ENCODE data around the gene RIC3.

RIC3 gene

DNA sequence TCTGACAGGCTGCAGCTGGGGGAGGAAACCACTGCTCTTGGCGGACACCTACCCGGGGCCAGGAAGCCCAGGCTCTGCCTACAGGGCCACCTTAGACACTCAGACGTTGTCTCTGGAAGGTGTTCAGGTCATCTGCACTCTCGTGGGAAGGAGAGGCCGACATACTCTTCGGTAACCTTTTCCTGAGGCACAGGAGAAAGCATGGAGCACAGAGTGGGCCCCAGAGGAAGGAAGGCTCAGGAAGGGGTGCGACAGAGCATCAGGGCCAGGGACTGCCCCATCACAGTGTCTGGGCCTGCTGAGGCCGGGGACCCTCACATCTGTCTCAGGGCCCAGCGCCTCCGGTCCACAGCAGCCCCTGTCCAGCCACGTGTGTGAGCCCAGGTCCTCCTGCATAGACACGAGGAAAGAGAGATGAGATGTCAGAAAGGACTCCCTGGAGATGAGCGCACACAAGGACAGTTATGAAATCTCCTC is 106.0 kb downstream of the RIC3 start:
- H3K36me3 ChIP-seq (ENCODE audit: insufficient read depth) = no peaks in the 10 kb centered on the region
- no peak overlapping the region for H3K4me2 ChIP-seq
- no peak overlapping the region for H3K9ac ChIP-seq
- H3K4me1 ChIP-seq (ENCODE audit: low read depth, poor library complexity, severe bottlenecking) = no peaks in the 10 kb centered on the region
- no peak overlapping the region for H3K27ac ChIP-seq
- TF ChIP-seq, protein P1, sequence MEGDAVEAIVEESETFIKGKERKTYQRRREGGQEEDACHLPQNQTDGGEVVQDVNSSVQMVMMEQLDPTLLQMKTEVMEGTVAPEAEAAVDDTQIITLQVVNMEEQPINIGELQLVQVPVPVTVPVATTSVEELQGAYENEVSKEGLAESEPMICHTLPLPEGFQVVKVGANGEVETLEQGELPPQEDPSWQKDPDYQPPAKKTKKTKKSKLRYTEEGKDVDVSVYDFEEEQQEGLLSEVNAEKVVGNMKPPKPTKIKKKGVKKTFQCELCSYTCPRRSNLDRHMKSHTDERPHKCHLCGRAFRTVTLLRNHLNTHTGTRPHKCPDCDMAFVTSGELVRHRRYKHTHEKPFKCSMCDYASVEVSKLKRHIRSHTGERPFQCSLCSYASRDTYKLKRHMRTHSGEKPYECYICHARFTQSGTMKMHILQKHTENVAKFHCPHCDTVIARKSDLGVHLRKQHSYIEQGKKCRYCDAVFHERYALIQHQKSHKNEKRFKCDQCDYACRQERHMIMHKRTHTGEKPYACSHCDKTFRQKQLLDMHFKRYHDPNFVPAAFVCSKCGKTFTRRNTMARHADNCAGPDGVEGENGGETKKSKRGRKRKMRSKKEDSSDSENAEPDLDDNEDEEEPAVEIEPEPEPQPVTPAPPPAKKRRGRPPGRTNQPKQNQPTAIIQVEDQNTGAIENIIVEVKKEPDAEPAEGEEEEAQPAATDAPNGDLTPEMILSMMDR (conservative IDR thresholded peaks at IDR 0.05; ENCODE audit: low read depth, low read length) = no peak
- H2AFZ ChIP-seq (ENCODE audit: low read depth) = no peak overlapping the region
- H3K79me2 ChIP-seq (ENCODE audit: insufficient read depth, low read depth) = no peaks in the 10 kb centered on the region
- no peaks in the 10 kb centered on the region for H3K27me3 ChIP-seq (ENCODE audit: insufficient read depth, low read depth)
- no peak overlapping the region for H3K4me3 ChIP-seq (IDR thresholded peaks at IDR 0.05; ENCODE audit: insufficient read depth, low read depth, low read length)
- no peaks in the 10 kb centered on the region for H4K20me1 ChIP-seq (ENCODE audit: insufficient read depth)

DNA sequence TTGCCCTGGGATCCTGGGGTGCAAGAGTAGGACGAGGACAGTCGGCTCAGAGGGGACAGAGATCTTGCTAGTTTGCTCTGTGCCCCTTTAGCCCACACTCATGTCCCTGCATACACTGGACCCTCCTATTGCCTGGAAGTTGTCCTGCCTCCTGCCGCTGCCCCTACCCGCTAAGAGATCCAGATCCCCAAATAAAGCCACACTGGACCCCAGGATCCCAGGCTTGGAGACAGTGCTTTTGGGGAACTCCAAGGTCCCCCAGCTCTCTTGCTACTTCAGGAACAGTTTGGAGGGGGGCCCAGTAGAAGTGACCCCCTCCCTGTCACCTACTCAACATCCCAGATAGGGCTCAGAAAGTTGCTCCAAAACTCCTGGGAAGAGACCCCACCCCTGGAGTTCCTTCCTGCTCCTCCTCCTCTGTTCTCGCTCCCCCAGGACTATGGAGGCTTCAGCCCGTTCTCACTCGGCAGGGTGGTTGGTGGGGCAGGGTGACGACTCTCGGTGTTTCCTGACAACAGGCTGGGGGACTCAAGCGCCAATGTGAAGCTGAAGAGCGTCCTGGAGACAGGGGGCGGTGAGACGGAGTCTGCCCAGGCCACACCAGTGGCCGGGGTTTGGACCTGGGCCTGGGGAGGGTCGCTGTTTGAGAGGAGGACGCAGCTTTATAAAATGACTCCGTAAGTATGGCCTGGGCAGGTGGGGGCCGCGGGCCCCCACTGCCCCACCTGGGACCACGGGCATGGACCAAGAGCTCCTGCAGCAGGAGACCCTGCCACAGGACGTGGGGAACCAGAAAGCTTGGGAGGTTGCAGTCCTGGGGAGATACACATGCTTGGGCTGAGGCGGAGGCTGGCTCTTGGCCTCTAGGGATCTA is 107.0 kb downstream of the RIC3 start:
- Histone ChIP-seq H2AFZ (ENCODE audit: low read depth) (no peak overlapping the region), H3K27me3 (ENCODE audit: insufficient read depth, low read depth) (no peaks in the 10 kb centered on the region), H3K36me3 (ENCODE audit: insufficient read depth) (no peaks in the 10 kb centered on the region), H3K4me3 (IDR thresholded peaks at IDR 0.05; ENCODE audit: insufficient read depth, low read depth, low read length) (no peak overlapping the region), H3K4me2 (no peak overlapping the region), H3K4me1 (ENCODE audit: low read depth, poor library complexity, severe bottlenecking) (no peaks in the 10 kb centered on the region), H3K79me2 (ENCODE audit: insufficient read depth, low read depth) (no peaks in the 10 kb centered on the region), H3K9ac (no peak overlapping the region), H3K27ac (no peak overlapping the region), H4K20me1 (ENCODE audit: insufficient read depth) (no peaks in the 10 kb centered on the region)
- TF ChIP-seq, protein P1 (conservative IDR thresholded peaks at IDR 0.05; ENCODE audit: low read depth, low read length) = no peak

DNA sequence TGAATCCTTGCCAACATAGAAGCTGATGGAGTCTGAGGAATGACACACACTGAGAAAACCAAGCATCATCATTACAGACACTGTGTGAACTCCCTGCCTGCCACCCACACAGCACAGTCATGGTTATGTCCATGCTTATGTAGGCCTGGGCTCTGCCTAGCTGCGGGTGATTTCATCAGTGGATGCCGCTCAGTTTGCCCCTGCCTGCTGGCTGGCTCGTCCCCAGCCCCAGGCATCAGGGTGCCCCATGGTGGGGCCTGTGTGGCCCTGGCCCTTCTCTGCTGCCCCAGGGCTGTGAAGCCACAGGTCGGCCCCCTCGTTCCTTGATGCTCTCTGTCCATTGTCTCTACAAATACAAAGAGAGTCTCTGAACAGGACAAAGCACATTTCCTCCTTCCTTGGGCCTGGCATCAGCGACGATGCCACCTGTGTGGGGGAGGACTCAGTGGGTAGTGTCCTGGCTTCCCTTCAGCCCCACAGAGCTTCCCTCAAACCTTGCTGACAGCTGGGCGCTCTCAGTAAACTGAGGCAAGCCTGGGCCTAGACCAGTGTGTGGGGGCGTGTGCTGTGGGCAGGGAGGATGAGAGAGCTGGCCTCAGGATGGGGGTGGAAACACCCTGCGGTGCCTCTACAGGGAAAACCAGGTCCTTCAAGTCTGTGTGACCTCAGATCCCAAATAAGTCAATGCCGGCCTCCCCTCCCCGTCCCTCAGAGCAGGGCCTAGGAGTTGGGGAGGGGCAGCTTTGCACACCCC is 107.8 kb downstream of the RIC3 start:
- Histone ChIP-seq H3K27me3 (ENCODE audit: insufficient read depth, low read depth) (no peaks in the 10 kb centered on the region), H3K27ac (no peak overlapping the region), H3K4me3 (IDR thresholded peaks at IDR 0.05; ENCODE audit: insufficient read depth, low read depth, low read length) (no peak overlapping the region), H3K4me1 (ENCODE audit: low read depth, poor library complexity, severe bottlenecking) (no peaks in the 10 kb centered on the region), H4K20me1 (ENCODE audit: insufficient read depth) (no peaks in the 10 kb centered on the region), H3K36me3 (ENCODE audit: insufficient read depth) (no peaks in the 10 kb centered on the region), H3K79me2 (ENCODE audit: insufficient read depth, low read depth) (no peaks in the 10 kb centered on the region), H3K4me2 (no peak overlapping the region), H2AFZ (ENCODE audit: low read depth) (no peak overlapping the region), H3K9ac (no peak overlapping the region)
- TF ChIP-seq, protein P1 (conservative IDR thresholded peaks at IDR 0.05; ENCODE audit: low read depth, low read length) = no peak

DNA sequence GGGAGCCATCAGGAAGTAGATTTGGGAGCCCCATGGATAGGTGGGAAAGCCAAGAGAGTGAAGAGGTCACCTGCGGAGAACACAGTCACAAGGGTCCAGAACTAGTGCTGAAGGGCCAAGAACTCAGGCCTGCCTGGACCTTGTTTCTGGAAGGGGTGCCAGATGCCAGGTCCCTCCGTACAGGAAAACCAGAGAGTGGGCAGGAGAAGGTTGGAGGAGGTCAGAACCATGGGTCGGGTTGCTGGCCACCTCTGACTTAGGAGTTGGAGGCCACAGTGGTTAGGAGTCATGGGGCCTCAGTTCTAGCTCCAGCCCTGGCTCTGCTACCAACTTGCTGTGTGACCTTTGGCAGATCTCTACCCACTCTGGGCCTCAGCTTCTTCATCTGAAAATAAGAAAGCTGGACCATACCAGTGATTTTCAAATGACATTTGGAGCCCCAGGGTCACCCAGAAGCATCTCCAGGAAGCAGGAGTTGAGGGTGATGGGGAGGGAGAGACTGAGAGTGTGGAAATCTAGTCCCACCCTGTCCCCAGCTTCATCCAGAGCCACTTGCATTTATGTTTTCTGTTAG is 108.6 kb downstream of the RIC3 start:
- Histone ChIP-seq H3K4me3 (IDR thresholded peaks at IDR 0.05; ENCODE audit: insufficient read depth, low read depth, low read length) (no peak overlapping the region), H3K9ac (no peak overlapping the region), H4K20me1 (ENCODE audit: insufficient read depth) (no peaks in the 10 kb centered on the region), H3K4me2 (no peak overlapping the region), H3K79me2 (ENCODE audit: insufficient read depth, low read depth) (no peaks in the 10 kb centered on the region), H3K4me1 (ENCODE audit: low read depth, poor library complexity, severe bottlenecking) (no peaks in the 10 kb centered on the region), H3K27ac (no peak overlapping the region), H3K36me3 (ENCODE audit: insufficient read depth) (no peaks in the 10 kb centered on the region), H2AFZ (ENCODE audit: low read depth) (no peak overlapping the region), H3K27me3 (ENCODE audit: insufficient read depth, low read depth) (no peaks in the 10 kb centered on the region)
- TF ChIP-seq, protein P1 (conservative IDR thresholded peaks at IDR 0.05; ENCODE audit: low read depth, low read length) = no peak

Measured in KMS-11 (cell line).